WTC11 (cell line): ENCODE measurements around the gene ZBTB34. TPM values are rescaled to one million over a fixed set of nuclear protein-coding genes. Genes with fewer than 3 reads are reported as not detected.

Experiments used
- ATAC-seq: fragments of 200-7000 bp; cut with Tn5 transposase; 2 replicates; pipeline ENCODE4 v1.10.0; 2021; ENCODE audit warnings: mild to moderate bottlenecking, moderate library complexity
- CTCF ChIA-PET: fragments of 300-600 bp; sonication (Branson Sonifier 250); formaldehyde crosslinking; loops from one replicate; lab custom pipeline; 2021; ENCODE audit warnings: antibody characterized with exemption; lab: Charles Lee
- POLR2A ChIA-PET: fragments of 350-600 bp; sonication (Branson Sonifier 250); formaldehyde crosslinking; loops from one replicate; lab custom pipeline; 2021; ENCODE audit warnings: antibody characterized with exemption; lab: Charles Lee
- DNase-seq: peaks from one replicate; pipeline ENCODE4 v3.0.0; 2021; ENCODE audit warnings: low spot score
- H3K27ac Mint-ChIP-seq: 2 replicates; pipeline ENCODE4 v1.8.0; 2021; ENCODE audit warnings: mixed read lengths
- H3K27me3 Mint-ChIP-seq: 2 replicates; pipeline ENCODE4 v1.8.0; 2021; ENCODE audit warnings: low read depth, mild to moderate bottlenecking, moderate library complexity, mixed read lengths
- H3K36me3 Mint-ChIP-seq: 2 replicates; pipeline ENCODE4 v1.8.0; 2021; ENCODE audit warnings: mixed read lengths
- H3K4me1 Mint-ChIP-seq: 2 replicates; pipeline ENCODE4 v1.8.0; 2022; ENCODE audit warnings: mixed read lengths
- H3K4me3 Mint-ChIP-seq: 2 replicates; pipeline ENCODE4 v1.8.0; 2021; ENCODE audit warnings: mild to moderate bottlenecking, moderate library complexity, mixed read lengths
- H3K9me3 Mint-ChIP-seq: 2 replicates; pipeline ENCODE4 v1.8.0; 2021; ENCODE audit warnings: mixed read lengths
- ARID4B ChIP-seq: sonication (generic); formaldehyde crosslinking; IDR thresholded peaks from 2 replicates; pipeline ENCODE4 v1.8.0; 2023; ENCODE audit warnings: missing genetic modification reagents, mild to moderate bottlenecking, borderline replicate concordance
- ATF2 ChIP-seq: sonication (generic); formaldehyde crosslinking; IDR thresholded peaks from 2 replicates; pipeline ENCODE4 v1.8.1; 2022; ENCODE audit warnings: low read depth, missing genetic modification reagents, borderline replicate concordance
- E2F4 ChIP-seq: sonication (generic); formaldehyde crosslinking; IDR thresholded peaks from 2 replicates; pipeline ENCODE4 v1.8.1; 2022; ENCODE audit warnings: low read depth, mild to moderate bottlenecking, moderate library complexity, missing genetic modification reagents, borderline replicate concordance
- ESRRA ChIP-seq: sonication (generic); formaldehyde crosslinking; IDR thresholded peaks from 2 replicates; pipeline ENCODE4 v1.8.1; 2022; ENCODE audit warnings: mild to moderate bottlenecking, missing genetic modification reagents, borderline replicate concordance
- IRF1 ChIP-seq: sonication (generic); formaldehyde crosslinking; IDR thresholded peaks from 2 replicates; pipeline ENCODE4 v1.8.0; 2023; ENCODE audit warnings: missing genetic modification reagents
- IRF2 ChIP-seq: sonication (generic); formaldehyde crosslinking; IDR thresholded peaks from 2 replicates; pipeline ENCODE4 v1.8.0; 2022; ENCODE audit warnings: low read depth, missing genetic modification reagents, borderline replicate concordance
- MAX ChIP-seq: sonication (generic); formaldehyde crosslinking; IDR thresholded peaks from 2 replicates; pipeline ENCODE4 v1.8.0; 2022; ENCODE audit warnings: mild to moderate bottlenecking, missing genetic modification reagents
- OVOL2 ChIP-seq: fragments of 250-450 bp; sonication (Bioruptor Pico); IDR thresholded peaks from 2 replicates; pipeline ENCODE4 v1.9.0; 2021; ENCODE audit warnings: mild to moderate bottlenecking, borderline replicate concordance
- PRDM15 ChIP-seq: sonication (generic); formaldehyde crosslinking; IDR thresholded peaks from 2 replicates; pipeline ENCODE4 v1.8.0; 2022; ENCODE audit warnings: missing genetic modification reagents
- PREB ChIP-seq: sonication (generic); formaldehyde crosslinking; IDR thresholded peaks from 2 replicates; pipeline ENCODE4 v1.8.1; 2022; ENCODE audit warnings: mild to moderate bottlenecking, missing genetic modification reagents, moderate library complexity, borderline replicate concordance
- SOX15 ChIP-seq: fragments of 250-450 bp; sonication (Bioruptor Pico); IDR thresholded peaks from 2 replicates; pipeline ENCODE4 v1.9.0; 2021; ENCODE audit warnings: mild to moderate bottlenecking
- SP1 ChIP-seq: sonication (generic); formaldehyde crosslinking; conservative IDR thresholded peaks from 2 replicates; pipeline ENCODE4 v1.8.1; 2022; ENCODE audit warnings: missing genetic modification reagents
- TEAD4 ChIP-seq: sonication (generic); formaldehyde crosslinking; IDR thresholded peaks from 2 replicates; pipeline ENCODE4 v1.8.0; 2022; ENCODE audit warnings: mild to moderate bottlenecking, missing genetic modification reagents
- ZBTB21 ChIP-seq: sonication (generic); formaldehyde crosslinking; IDR thresholded peaks from 2 replicates; pipeline ENCODE4 v1.8.1; 2023; ENCODE audit warnings: mild to moderate bottlenecking, missing genetic modification reagents, borderline replicate concordance
- ZNF219 ChIP-seq: sonication (generic); formaldehyde crosslinking; IDR thresholded peaks from 2 replicates; pipeline ENCODE4 v1.8.0; 2023; ENCODE audit warnings: missing genetic modification reagents, mild to moderate bottlenecking, borderline replicate concordance
- ZNF396 ChIP-seq: fragments of 250-450 bp; sonication (Bioruptor Pico); IDR thresholded peaks from 2 replicates; pipeline ENCODE4 v1.8.0; 2021; ENCODE audit warnings: mild to moderate bottlenecking, moderate library complexity, borderline replicate concordance
- ZNF532 ChIP-seq: fragments of 250-450 bp; sonication (Bioruptor Pico); IDR thresholded peaks from 2 replicates; pipeline ENCODE4 v1.9.0; 2021; ENCODE audit warnings: mild to moderate bottlenecking, borderline replicate concordance
- total RNA-seq: library from RNA; stranded (reverse); gene quantifications from 3 replicates; pipeline ENCODE4 v1.2.3, GENCODE V29; 2021

Gene ZBTB34
- total RNA-seq, 1 experiment from 2014 or later, result 18.4 TPM

- TF ChIP-seq ZNF219 (CRISPR knock-in tag) (no peak), ZBTB21 (CRISPR knock-in tag) (no peak), TEAD4 (CRISPR knock-in tag) (no peak), ZNF396 (CRISPR knock-in tag) (no peak), ARID4B (CRISPR knock-in tag) (no peak), IRF1 (CRISPR knock-in tag) (no peak), PRDM15 (CRISPR knock-in tag) (no peak)
Measured at GRCh38 chr9:126925876-126926275, 65.4 kb downstream of the ZBTB34 start (continued).

GRCh38 chr9:126926364-126926763 is 65.9 kb downstream of the ZBTB34 start:
- H3K4me1 Mint-ChIP-seq, result no peaks in the 10 kb centered on the region
- no peaks in the 10 kb centered on the region; the same call in 1 of the 2 replicates for H3K27me3 Mint-ChIP-seq
- TF ChIP-seq PREB (CRISPR knock-in tag), result no peak
- TF ChIP-seq ZNF532 (CRISPR knock-in tag), result no peak
- no peak for TF ChIP-seq MAX
- TF ChIP-seq OVOL2 (CRISPR knock-in tag), result no peak
- no peak for TF ChIP-seq ATF2 (CRISPR knock-in tag)
- no peak for TF ChIP-seq SOX15 (CRISPR knock-in tag)
- no peak for TF ChIP-seq E2F4 (CRISPR knock-in tag)
- TF ChIP-seq IRF2 (CRISPR knock-in tag), result no peak
- TF ChIP-seq SP1, result no peak
- TF ChIP-seq ESRRA, result no peak

More at GRCh38 chr9:126926364-126926763, 65.9 kb downstream of the ZBTB34 start:
- H3K9me3 Mint-ChIP-seq, result 0 out of 2 replicates have a peak, but pooled peaks cover 3% of the 10 kb centered on the region
- H3K36me3 Mint-ChIP-seq, result no peaks in the 10 kb centered on the region
- ATAC-seq (no peak), DNase-seq (no peak)
- no peak overlapping the region for H3K27ac Mint-ChIP-seq
- ChIA-PET POLR2A (no interaction called here), CTCF (interaction anchor here (0.9 to 2.1 kb wide), 3 partner anchors 10 to 269 kb away, joined by 4 to 11 read pairs (median 5); partner anchors contain the start of gene RALGPS1)
- H3K4me3 Mint-ChIP-seq, result no peak overlapping the region
